Caco-2 (cell line): Measurements from ENCODE around the gene GDA. TPM values are rescaled to one million over a fixed set of nuclear protein-coding genes. Genes with fewer than 3 reads are reported as not detected.

ENCODE experiments used
- BruUV-seq: library from RNA; stranded (reverse); fragments of 400-500 nt; replicated peaks from 2 replicates; lab custom pipeline; 2021; lab: Mats Ljungman, UMichigan
- CTCF ChIA-PET: fragments of 300-600 bp; sonication (Branson Sonifier 250); formaldehyde crosslinking; loops from one replicate; lab custom pipeline; 2022; ENCODE audit warnings: antibody characterized with exemption; lab: Charles Lee
- POLR2A ChIA-PET: fragments of 300-600 bp; sonication (Branson Sonifier 250); formaldehyde crosslinking; loops from one replicate; lab custom pipeline; 2022; ENCODE audit warnings: antibody characterized with exemption; lab: Charles Lee
- DNase-seq, 2 experiments: peaks; one replicate each; pipeline versions ENCODE4 v3.0.0 to v3.0.0-alpha.2; 2020 to 2022
- H3K27me3 ChIP-seq: replicated peaks from 2 replicates; pipeline ENCODE4 v1.6.0; 2011; ENCODE audit warnings: low read length; ENCODE audit not compliant: control insufficient read depth, insufficient read depth
- H3K36me3 ChIP-seq: 2 replicates; pipeline ENCODE4 v1.5.1; 2011; ENCODE audit warnings: low read length; ENCODE audit not compliant: control insufficient read depth, insufficient read depth
- H3K4me1 ChIP-seq: fragments of 250-450 bp; sonication (Bioruptor Pico); 2 replicates; pipeline ENCODE4 v1.5.1; 2020; ENCODE audit warnings: mild to moderate bottlenecking
- H3K4me3 ChIP-seq: 2 replicates; pipeline ENCODE4 v1.5.1; 2011; ENCODE audit warnings: low read depth, mild to moderate bottlenecking, control low read depth, low read length
- H3K9me3 ChIP-seq: fragments of 250-450 bp; sonication (Bioruptor Pico); 2 replicates; pipeline ENCODE4 v1.5.1; 2020; ENCODE audit warnings: mild to moderate bottlenecking, moderate library complexity
- H3K27ac Mint-ChIP-seq: one replicate; pipeline ENCODE4 v1.8.0; 2022; ENCODE audit warnings: mixed read lengths; ENCODE audit not compliant: unreplicated experiment
- H3K27me3 Mint-ChIP-seq: one replicate; pipeline ENCODE4 v1.8.0; 2022; ENCODE audit warnings: mixed read lengths; ENCODE audit not compliant: insufficient read depth, unreplicated experiment
- H3K36me3 Mint-ChIP-seq: one replicate; pipeline ENCODE4 v1.8.0; 2022; ENCODE audit warnings: mild to moderate bottlenecking, mixed read lengths; ENCODE audit not compliant: insufficient read depth, unreplicated experiment
- H3K4me1 Mint-ChIP-seq: one replicate; pipeline ENCODE4 v1.8.0; 2022; ENCODE audit warnings: low read depth, mixed read lengths; ENCODE audit not compliant: unreplicated experiment
- H3K4me3 Mint-ChIP-seq: one replicate; pipeline ENCODE4 v1.8.0; 2022; ENCODE audit warnings: mild to moderate bottlenecking, moderate library complexity, mixed read lengths; ENCODE audit not compliant: unreplicated experiment
- H3K9me3 Mint-ChIP-seq: one replicate; pipeline ENCODE4 v1.8.0; 2022; ENCODE audit warnings: mixed read lengths; ENCODE audit not compliant: unreplicated experiment
- CTCF ChIP-seq, 2 experiments: fragments of 200-600 bp in 1 of 2; IDR thresholded peaks; 1 replicate in 1 of 2; 2 replicates in 1 of 2; pipeline versions ENCODE4 v1.5.1 to v1.8.0; 2011 to 2022; ENCODE audit warnings: antibody characterized with exemption in 1 of 2, control low read depth in 1 of 2, inconsistent platforms in 1 of 2, low read depth in 1 of 2, low read length in 1 of 2, mild to moderate bottlenecking in 1 of 2, moderate library complexity in 1 of 2; ENCODE audit not compliant: insufficient read depth in 1 of 2, severe bottlenecking in 1 of 2, unreplicated experiment in 1 of 2
- intact Hi-C: fragments of 100-400 bp; cut with micrococcal nuclease; formaldehyde crosslinking; loops from one replicate; pipeline ENCODE4 v1.10.0; 2022; ENCODE audit not compliant: unreplicated experiment
- total RNA-seq: library from RNA; stranded (reverse); gene quantifications from 2 replicates; pipeline ENCODE4 v1.2.3, GENCODE V29; 2022

The GDA gene
- total RNA-seq, 1 experiment from 2014 or later, result 3.1 TPM

- H3K27me3 Mint-ChIP-seq, result no peaks in the 10 kb centered on the region
- ChIA-PET CTCF (interaction anchor here (1.2 kb wide), 1 partner anchor 116 kb away, joined by 3 read pairs; no protein-coding TSS in a partner anchor), POLR2A (no interaction called here)
- H3K27ac Mint-ChIP-seq, result peak overlapping the region; percentile 91
- Histone ChIP-seq H3K27me3 (no peaks in the 10 kb centered on the region), H3K36me3 (no peaks in the 10 kb centered on the region), H3K4me1 (peaks cover 8% of the 10 kb centered on the region), H3K4me3 (no peak overlapping the region), H3K9me3 (no peaks in the 10 kb centered on the region)
- intact Hi-C loops, result no loop called here
- TF ChIP-seq CTCF (IDR thresholded peaks at IDR 0.05; ENCODE audit: insufficient read depth in 1 of 2, low read depth in 1 of 2, low read length in 1 of 2, severe bottlenecking in 1 of 2, unreplicated experiment in 1 of 2), result no peak
- peak overlapping the region; percentile 63 for H3K4me3 Mint-ChIP-seq
- peaks cover 9% of the 10 kb centered on the region for H3K4me1 Mint-ChIP-seq
- peaks cover 8% of the 10 kb centered on the region for H3K36me3 Mint-ChIP-seq
- no peak for DNase-seq
- no TSS peak for BruUV-seq
- peaks cover 14% of the 10 kb centered on the region for H3K9me3 Mint-ChIP-seq
Measured at GRCh38 chr9:72155301-72155700, 6.1 kb downstream of the GDA start.

GRCh38 chr9:72156586-72156985, 7.3 kb downstream of the GDA start:
- H3K9me3 ChIP-seq, result no peaks in the 10 kb centered on the region
- H3K27me3 Mint-ChIP-seq, result no peaks in the 10 kb centered on the region
- no TSS peak for BruUV-seq
- peaks cover 8% of the 10 kb centered on the region for H3K4me1 ChIP-seq
- no peaks in the 10 kb centered on the region for H3K27me3 ChIP-seq
- peaks cover 9% of the 10 kb centered on the region for H3K4me1 Mint-ChIP-seq
- DNase-seq, result no peak
- intact Hi-C loops, result no loop called here
- ChIA-PET CTCF (no interaction called here), POLR2A (no interaction called here)
- no peak overlapping the region for H3K4me3 Mint-ChIP-seq
- H3K4me3 ChIP-seq, result no peak overlapping the region
- H3K9me3 Mint-ChIP-seq, result peaks cover 14% of the 10 kb centered on the region
- no peak for TF ChIP-seq CTCF (IDR thresholded peaks at IDR 0.05; ENCODE audit: insufficient read depth in 1 of 2, low read depth in 1 of 2, low read length in 1 of 2, severe bottlenecking in 1 of 2, unreplicated experiment in 1 of 2)
- H3K36me3 ChIP-seq, result no peaks in the 10 kb centered on the region
- H3K27ac Mint-ChIP-seq, result no peak overlapping the region
- peaks cover 8% of the 10 kb centered on the region for H3K36me3 Mint-ChIP-seq

- H3K36me3 ChIP-seq, result no peaks in the 10 kb centered on the region
- CTCF ChIA-PET, result no interaction called here
- H3K4me3 ChIP-seq, result no peak overlapping the region
- Mint-ChIP-seq H3K27me3 (no peaks in the 10 kb centered on the region), H3K4me3 (no peak overlapping the region), H3K4me1 (peaks cover 9% of the 10 kb centered on the region), H3K36me3 (peaks cover 8% of the 10 kb centered on the region), H3K9me3 (peaks cover 14% of the 10 kb centered on the region), H3K27ac (no peak overlapping the region)
- intact Hi-C loops, result no loop called here
- H3K9me3 ChIP-seq, result no peaks in the 10 kb centered on the region
- BruUV-seq, result no TSS peak
- POLR2A ChIA-PET, result no interaction called here
- DNase-seq, result no peak
- TF ChIP-seq CTCF (IDR thresholded peaks at IDR 0.05; ENCODE audit: insufficient read depth in 1 of 2, low read depth in 1 of 2, low read length in 1 of 2, severe bottlenecking in 1 of 2, unreplicated experiment in 1 of 2), result no peak
- H3K4me1 ChIP-seq, result peaks cover 8% of the 10 kb centered on the region
- H3K27me3 ChIP-seq, result no peaks in the 10 kb centered on the region
Measured at GRCh38 chr9:72158680-72159079, 9.4 kb downstream of the GDA start.
